CD4-positive, alpha-beta T cell treated with Interleukin-6 at 100 ng/mL for 8 hours (primary cell): ENCODE results near the gene WDFY2.
"Not testable (repeated sequence)": the region's sequence is repeated elsewhere in the genome, so short reads cannot be mapped to it uniquely, and the experiment has no call there.

Experiments used
- DNase-seq: peaks from one replicate; pipeline ENCODE4 v3.0.0-alpha.2; 2020; ENCODE audit warnings: mixed read lengths, low spot score

WDFY2 gene, protein sequence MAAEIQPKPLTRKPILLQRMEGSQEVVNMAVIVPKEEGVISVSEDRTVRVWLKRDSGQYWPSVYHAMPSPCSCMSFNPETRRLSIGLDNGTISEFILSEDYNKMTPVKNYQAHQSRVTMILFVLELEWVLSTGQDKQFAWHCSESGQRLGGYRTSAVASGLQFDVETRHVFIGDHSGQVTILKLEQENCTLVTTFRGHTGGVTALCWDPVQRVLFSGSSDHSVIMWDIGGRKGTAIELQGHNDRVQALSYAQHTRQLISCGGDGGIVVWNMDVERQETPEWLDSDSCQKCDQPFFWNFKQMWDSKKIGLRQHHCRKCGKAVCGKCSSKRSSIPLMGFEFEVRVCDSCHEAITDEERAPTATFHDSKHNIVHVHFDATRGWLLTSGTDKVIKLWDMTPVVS

GRCh38 chr13:51583875-51584730, at the start of gene WDFY2:
Gene WDFY2, plus strand, starts transcription at chr13:51584462. Its CDS starts 226 bp downstream, at chr13:51584688.
- peak; percentile 100 for DNase-seq

- no peak for DNase-seq
Measured at GRCh38 chr13:51538591-51539179, 45.6 kb upstream of the WDFY2 start.

GRCh38 chr13:51539887-51540286, 44.4 kb upstream of the WDFY2 start:
- no peak for DNase-seq

- DNase-seq, result no peak
Measured at GRCh38 chr13:51541037-51541436, 43.2 kb upstream of the WDFY2 start.

DNA sequence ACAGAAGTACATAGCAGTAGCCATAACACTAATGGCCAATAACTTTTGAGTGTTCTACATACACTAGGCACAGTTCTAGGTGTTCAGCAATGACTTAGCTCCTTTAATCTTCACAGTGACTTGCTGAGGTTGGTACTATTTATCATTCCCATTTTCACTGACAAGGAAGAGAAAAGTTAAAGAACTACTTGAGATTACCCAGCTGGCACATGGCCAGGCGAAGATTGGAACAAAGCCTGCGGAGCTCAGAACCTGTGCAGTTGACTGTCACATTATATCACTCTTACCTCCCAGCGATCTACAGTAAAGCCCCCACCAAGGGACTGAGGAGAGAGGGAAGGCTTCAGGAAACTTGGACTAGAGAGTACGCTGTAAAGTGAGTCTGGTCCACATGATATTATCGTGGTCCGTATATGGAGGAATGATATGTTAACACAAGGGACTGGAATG, 42.4 kb upstream of the WDFY2 start:
- no peak for DNase-seq

- no peak for DNase-seq
Measured at GRCh38 chr13:51542346-51543242, 41.7 kb upstream of the WDFY2 start.

DNA sequence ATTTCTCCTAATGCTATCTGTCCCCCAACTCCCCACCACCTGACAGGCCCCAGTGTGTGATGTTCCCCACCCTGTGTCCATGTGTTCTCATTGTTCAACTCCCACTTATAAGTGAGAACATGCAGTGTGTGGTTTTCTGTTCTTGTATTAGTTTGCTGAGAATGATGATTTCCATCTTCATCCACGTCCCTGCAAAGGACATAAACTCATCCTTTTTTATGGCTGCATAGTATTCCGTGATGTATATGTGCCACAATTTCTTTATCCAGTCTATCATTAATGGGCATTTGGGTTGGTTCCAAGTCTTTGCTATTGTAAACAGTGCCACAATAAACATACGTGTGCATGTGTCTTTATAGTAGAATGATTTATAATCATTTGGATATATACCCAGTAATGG, 38.8 kb upstream of the WDFY2 start:
- DNase-seq, result not testable (repeated sequence)

DNA sequence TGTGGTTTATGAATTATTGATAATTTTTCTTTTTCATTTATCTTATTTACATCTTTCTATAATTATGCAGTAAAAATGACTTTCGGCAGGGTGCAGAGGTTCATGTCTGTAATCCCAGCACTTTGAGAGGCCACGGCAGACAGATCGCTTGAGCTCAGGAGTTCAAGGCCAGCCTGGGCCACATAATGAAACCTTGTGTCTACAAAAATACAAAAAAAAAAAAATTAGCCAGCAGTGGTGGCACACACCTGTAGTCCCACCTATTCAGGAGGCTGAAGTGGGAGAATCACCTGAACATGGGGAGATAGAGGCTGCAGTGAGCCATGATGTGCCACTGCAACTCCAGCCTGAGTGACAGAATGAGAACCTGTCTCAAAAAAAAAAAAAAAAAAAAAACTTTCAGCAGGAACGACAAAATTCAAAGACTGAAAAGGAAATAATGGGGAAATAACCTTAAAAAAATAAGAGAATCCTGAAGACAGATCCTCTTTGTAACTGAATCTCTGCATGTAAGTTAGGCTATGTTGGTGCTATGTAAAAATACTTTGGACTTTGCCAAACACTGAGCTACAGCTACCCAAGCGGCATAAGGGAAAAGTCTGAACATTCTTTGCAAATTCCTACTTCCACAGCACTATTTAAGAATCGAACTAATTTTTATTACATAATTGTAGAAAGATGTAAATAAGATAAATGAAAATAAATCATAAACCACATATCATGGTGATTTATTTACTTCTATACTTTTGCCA, 36.7 kb upstream of the WDFY2 start:
- DNase-seq, result no peak

GRCh38 chr13:51549050-51549449, 35.2 kb upstream of the WDFY2 start:
- no peak for DNase-seq

DNA sequence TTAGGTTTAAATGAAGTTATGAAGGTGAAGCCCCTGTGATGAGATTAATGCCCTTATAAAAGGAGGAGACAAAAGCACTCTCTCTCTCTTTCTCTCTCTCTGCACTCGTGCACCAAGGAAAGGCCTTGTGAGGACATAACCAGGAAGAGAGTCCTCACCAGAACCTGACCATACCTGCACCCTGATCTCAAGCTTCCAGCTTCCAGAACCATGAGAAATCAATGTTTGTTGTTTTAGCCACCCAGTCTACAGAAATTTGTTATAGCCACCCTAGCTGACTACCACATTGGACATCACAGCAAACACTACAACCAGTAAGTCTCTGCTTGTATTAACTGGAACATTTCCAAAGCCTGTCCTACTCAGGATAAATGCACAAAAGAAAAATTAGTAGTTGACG, 34.7 kb upstream of the WDFY2 start:
- DNase-seq, result no peak

DNA sequence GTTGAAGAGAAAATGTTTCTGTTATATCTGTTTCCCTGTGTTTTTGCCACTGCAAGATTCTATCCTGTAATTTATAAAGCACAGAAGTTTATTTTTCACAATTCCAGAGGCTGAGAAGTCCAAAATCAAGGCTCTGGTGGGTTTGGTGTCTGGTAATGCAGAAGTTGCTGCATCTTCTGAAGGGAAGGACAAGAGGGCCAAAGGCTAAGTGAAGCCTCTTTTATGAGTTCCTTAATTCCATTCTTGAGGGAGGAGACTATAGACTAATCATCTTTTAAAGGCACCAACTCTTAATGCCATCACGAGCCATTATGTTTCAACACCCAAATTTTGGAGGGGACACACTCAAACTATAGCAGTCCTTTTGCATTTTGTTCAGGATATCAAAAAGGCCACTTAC, 34.1 kb upstream of the WDFY2 start:
- DNase-seq, result no peak

GRCh38 chr13:51551416-51551815, 32.8 kb upstream of the WDFY2 start:
- DNase-seq, result no peak

DNA sequence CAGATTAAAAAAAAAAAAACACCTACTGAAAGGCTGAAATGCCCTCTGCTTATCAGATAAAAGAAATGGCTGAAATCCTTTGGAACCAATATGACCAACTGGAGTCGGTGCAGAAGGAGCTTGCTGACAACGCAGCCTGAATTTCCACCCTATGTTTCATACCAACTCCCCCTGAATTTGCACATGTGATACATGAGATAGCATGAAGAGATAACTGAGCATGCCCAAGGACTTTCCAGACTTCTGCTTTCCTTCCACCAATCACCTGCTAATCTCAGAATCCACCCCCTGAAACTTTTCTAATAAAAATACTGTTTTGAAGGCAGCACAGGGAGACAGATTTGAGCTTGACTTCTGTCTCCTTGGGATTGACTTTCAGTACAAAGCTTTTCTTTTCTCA, 32.2 kb upstream of the WDFY2 start:
- no peak for DNase-seq

- DNase-seq, result no peak
Measured at GRCh38 chr13:51553531-51553930, 30.7 kb upstream of the WDFY2 start.

- no peak for DNase-seq
Measured at GRCh38 chr13:51556740-51557139, 27.5 kb upstream of the WDFY2 start.

GRCh38 chr13:51557438-51557837, 26.8 kb upstream of the WDFY2 start:
- no peak for DNase-seq

- no peak for DNase-seq
Measured at GRCh38 chr13:51557875-51558612, 26.2 kb upstream of the WDFY2 start.

- no peak for DNase-seq
Measured at GRCh38 chr13:51559946-51560735, 24.1 kb upstream of the WDFY2 start.

DNA sequence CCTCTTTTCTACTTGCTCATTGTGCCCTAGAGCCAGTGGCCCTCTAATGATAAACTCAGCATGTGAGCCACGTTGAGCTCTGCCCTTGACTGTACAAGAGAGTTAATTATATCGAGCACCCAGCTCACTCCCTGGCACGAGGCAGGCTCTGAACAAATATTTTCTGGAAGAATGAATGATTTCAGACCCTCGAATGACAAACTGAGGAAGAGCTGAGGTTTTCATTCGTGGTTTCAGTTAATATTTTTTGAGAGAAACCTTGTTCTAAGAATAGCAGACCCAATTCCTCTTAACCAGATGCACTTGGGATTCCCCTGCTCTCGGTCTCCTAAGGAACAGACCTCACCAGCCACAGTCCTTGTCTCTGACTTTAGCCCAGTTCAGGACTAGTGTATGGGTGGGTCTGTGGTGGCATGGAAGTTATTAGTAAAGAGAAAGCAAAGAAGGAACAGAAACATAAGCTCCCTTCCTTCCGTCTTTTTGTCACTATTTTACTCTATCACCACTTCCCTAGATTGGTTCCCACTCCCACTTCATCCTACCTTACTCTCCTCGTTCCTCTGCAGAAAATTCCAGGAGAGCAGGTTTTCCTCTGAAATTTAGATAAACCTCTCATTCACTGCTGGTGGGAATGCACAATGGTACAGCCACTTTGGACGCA, 22.1 kb upstream of the WDFY2 start:
- no peak for DNase-seq
